ENCODE data around the gene XYLT1. TPM values are rescaled to one million over a fixed set of nuclear protein-coding genes. Genes with fewer than 3 reads are reported as not detected.

The XYLT1 gene
- total RNA-seq, 4 donors from 2014 or later: 5.6 to 14.9 (median 10.8) TPM

DNA sequence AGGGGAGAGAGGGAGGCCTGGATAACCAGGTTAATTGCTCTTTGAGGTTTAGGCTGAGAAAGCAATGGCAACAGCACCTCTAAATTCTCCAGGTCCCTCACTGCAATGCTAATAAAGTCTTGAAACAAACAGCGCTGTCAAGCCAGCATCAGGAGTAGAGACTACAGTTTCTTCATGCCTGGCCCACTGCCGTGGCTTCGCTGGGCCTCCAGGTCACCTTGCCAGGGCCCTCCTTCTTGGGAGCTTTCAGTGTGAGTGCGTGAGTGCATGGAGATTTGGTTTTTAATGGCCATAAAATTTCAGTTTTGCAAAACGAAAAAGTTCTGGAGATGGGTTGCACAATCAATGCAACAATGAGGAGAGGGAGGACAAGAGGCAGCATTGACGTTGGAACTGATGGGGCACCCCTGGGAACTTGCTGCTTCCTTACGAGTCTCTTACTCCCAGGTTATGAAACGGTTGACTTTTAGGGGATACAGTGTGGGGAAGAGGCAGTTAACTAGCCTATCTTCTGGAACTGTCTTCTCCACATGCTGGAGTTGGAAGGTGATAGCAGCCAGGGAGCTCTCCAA lies 229.4 kb downstream of the XYLT1 start:
- WGBS, 2 donors: 91 to 97% methylated on average over 8 of the region's 8 CpGs
- no peak for DNase-seq
- intact Hi-C loops (cut with DNase I): no loop called here
- H3K9me3 ChIP-seq: no peaks in the 10 kb centered on the region
- H3K36me3 ChIP-seq: no peaks in the 10 kb centered on the region
- H3K4me1 ChIP-seq: no peaks in the 10 kb centered on the region
- no peak for TF ChIP-seq POLR2A (IDR thresholded peaks at IDR 0.05)
- no peak for TF ChIP-seq CTCF (IDR thresholded peaks at IDR 0.05)
- no peak overlapping the region for H3K27ac ChIP-seq
- no peak overlapping the region for H3K4me3 ChIP-seq (replicated peaks in 1 of 3)
- H3K27me3 ChIP-seq: no peaks in the 10 kb centered on the region

DNA sequence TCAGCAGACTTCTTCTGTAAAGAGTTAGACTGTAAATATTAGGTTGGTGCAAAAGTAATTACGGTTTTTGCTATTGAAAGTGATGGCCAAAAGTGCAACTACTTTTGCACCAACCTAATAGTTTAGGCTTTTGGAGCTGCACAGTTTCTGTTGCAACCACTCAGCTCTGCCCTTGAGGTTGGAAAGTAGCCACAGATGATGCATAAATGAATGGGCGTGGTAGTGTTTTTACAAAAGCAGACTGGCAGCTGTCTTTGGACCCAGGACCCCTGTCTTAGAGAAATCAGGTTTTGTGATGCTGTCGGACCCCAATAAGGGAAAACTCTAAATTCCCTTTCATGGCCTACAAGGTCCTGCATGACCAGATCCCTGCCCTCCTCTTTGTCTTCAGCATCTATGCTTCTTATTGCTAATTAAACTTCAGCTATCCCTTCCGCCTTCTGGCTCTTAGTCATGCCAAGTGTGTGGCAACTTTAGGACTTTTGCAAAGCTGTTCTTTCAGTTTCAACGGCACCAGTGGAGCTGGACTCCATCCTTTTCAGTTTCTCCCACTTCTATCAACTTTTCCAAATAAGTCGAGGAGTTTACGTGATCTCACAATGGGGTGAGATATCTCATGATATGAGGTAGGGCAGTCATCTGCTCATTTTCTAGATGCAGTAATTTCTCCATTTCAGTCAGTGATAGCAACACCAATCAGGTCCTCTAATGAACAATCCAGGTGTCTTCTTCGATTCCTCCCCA lies 232.3 kb downstream of the XYLT1 start:
- intact Hi-C loops (cut with DNase I): no loop called here
- no peaks in the 10 kb centered on the region for H3K4me1 ChIP-seq
- TF ChIP-seq POLR2A (IDR thresholded peaks at IDR 0.05): no peak
- TF ChIP-seq CTCF (IDR thresholded peaks at IDR 0.05): no peak
- H3K27ac ChIP-seq: no peak overlapping the region
- no peaks in the 10 kb centered on the region for H3K9me3 ChIP-seq
- H3K27me3 ChIP-seq: no peaks in the 10 kb centered on the region
- WGBS, 2 donors: 87 to 94% methylated on average over 8 of the region's 8 CpGs
- H3K4me3 ChIP-seq (replicated peaks in 1 of 3): no peak overlapping the region
- no peak for DNase-seq
- no peaks in the 10 kb centered on the region for H3K36me3 ChIP-seq

DNA sequence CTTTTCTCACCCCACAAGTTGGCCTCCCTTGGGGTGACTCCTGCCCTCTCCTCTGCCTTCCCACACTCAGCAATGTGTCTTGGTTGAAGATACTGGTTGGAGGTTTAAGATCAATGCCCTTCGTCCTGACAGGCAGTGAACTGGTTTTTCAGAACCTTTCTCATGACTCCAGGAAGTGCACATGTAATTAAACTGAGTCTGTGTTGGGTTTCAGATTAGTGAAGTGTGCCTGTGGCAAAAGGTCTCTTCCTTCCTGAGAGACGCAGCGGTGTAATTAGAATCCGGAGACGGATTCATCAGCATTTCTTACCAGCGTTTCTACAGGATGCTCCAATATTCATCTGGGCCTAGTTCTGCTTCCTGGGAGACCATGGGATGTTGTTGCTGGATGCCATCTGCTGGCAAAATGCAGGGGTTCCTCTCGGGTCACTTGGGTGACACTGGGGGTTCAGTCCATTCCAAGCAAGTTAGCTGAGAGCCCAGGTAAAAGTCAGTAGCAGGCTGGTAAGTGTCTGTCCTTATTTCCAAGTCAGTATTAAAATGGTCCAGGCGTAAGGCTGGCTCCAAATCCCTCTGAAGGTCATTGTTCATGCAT lies 233.3 kb downstream of the XYLT1 start:
- Histone ChIP-seq H3K27ac (no peak overlapping the region), H3K27me3 (no peaks in the 10 kb centered on the region), H3K36me3 (no peaks in the 10 kb centered on the region), H3K4me3 (replicated peaks in 1 of 3) (no peak overlapping the region), H3K4me1 (no peaks in the 10 kb centered on the region), H3K9me3 (no peaks in the 10 kb centered on the region)
- TF ChIP-seq POLR2A (IDR thresholded peaks at IDR 0.05): no peak
- TF ChIP-seq CTCF (IDR thresholded peaks at IDR 0.05): no peak
- 71 to 86% methylated on average over 7 to 8 of the region's 8 CpGs for WGBS, 2 donors
- DNase-seq: no peak
- intact Hi-C loops (cut with DNase I): no loop called here

GRCh38 chr16:17235147-17235815 lies 235.5 kb downstream of the XYLT1 start:
- 75 to 88% methylated on average over 10 of the region's 10 CpGs for WGBS, 2 donors
- H3K4me3 ChIP-seq (replicated peaks in 1 of 3): no peak overlapping the region
- H3K9me3 ChIP-seq: no peaks in the 10 kb centered on the region
- no peaks in the 10 kb centered on the region for H3K27me3 ChIP-seq
- intact Hi-C loops (cut with DNase I): no loop called here
- DNase-seq: no peak
- no peaks in the 10 kb centered on the region for H3K36me3 ChIP-seq
- H3K4me1 ChIP-seq: no peaks in the 10 kb centered on the region
- TF ChIP-seq POLR2A (IDR thresholded peaks at IDR 0.05): no peak
- TF ChIP-seq CTCF (IDR thresholded peaks at IDR 0.05): no peak
- no peak overlapping the region for H3K27ac ChIP-seq

Measured in thyroid gland (tissue), 4 donors.